Kidney (tissue), 14 donors: ENCODE measurements around the gene FAM174A. TPM values are rescaled to one million over a fixed set of nuclear protein-coding genes. Genes with fewer than 3 reads are reported as not detected.

Experiments used
- DNase-seq, 5 donors: peaks; one replicate each; pipeline ENCODE4 v3.0.0-alpha.2; 2013 to 2020
- FAIRE-seq: peaks from 2 replicates; lab custom pipeline; 2012; peaks lifted over from hg19 to GRCh38; lab: Jason Lieb, UNC
- H3K27ac ChIP-seq, 2 donors: one replicate each; pipeline ENCODE4 v1.7.0; 2013; ENCODE audit warnings: low read depth in 2 of 2, low read length in 2 of 2, inconsistent platforms in 1 of 2
- H3K27me3 ChIP-seq: one replicate; pipeline ENCODE4 v1.7.1; 2013; ENCODE audit warnings: low read length, inconsistent platforms; ENCODE audit not compliant: control insufficient read depth, insufficient read depth
- H3K36me3 ChIP-seq, 3 donors: one replicate each; pipeline versions ENCODE4 v1.7.0 to v1.7.1; 2013; ENCODE audit warnings: low read length in 3 of 3, control low read depth in 1 of 3, inconsistent platforms in 1 of 3; ENCODE audit not compliant: insufficient read depth in 3 of 3, control insufficient read depth in 2 of 3
- H3K4me1 ChIP-seq, 3 donors: one replicate each; pipeline versions ENCODE4 v1.7.0 to v1.7.1; 2013; ENCODE audit warnings: low read length in 3 of 3, inconsistent platforms in 1 of 3, low read depth in 1 of 3; ENCODE audit not compliant: control insufficient read depth in 2 of 3, insufficient read depth in 2 of 3
- H3K4me3 ChIP-seq, 3 donors: one replicate each; pipeline versions ENCODE4 v1.7.0 to v1.8.1; 2013; ENCODE audit warnings: low read length in 3 of 3, control low read depth in 1 of 3, inconsistent platforms in 1 of 3
- H3K9ac ChIP-seq, 3 donors: one replicate each; pipeline versions ENCODE4 v1.7.0 to v1.7.1; 2013; ENCODE audit warnings: low read length in 3 of 3, control low read depth in 1 of 3, inconsistent platforms in 1 of 3
- H3K9me3 ChIP-seq, 3 donors: one replicate each; pipeline versions ENCODE4 v1.7.0 to v1.7.1; 2013; ENCODE audit warnings: low read length in 3 of 3, control low read depth in 1 of 3, inconsistent platforms in 1 of 3; ENCODE audit not compliant: control insufficient read depth in 2 of 3, insufficient read depth in 1 of 3
- CTCF ChIP-seq: IDR thresholded peaks from 3 replicates; pipeline ENCODE4 v1.5.1; 2012; ENCODE audit warnings: mild to moderate bottlenecking, moderate library complexity, borderline replicate concordance; ENCODE audit not compliant: insufficient read depth; ENCODE audit errors: extremely low read depth
- intact Hi-C: fragments of 100-400 bp; cut with DNase I; formaldehyde crosslinking; loops from one replicate; pipeline ENCODE4 v1.11.1; 2022
- polyA plus RNA-seq: library from polyadenylated mRNA; stranded (reverse); fragments of 350-450 nt; fragmentation: Illumina TruSeq; extraction: RNeasy Lipid Tissue Mini Kit (QIAGEN cat#74804); gene quantifications from one replicate; pipeline ENCODE4 v1.2.3, GENCODE V29; 2014; ENCODE audit warnings: low read depth, low replicate concordance; ENCODE audit not compliant: insufficient read depth
- total RNA-seq: library from RNA; stranded (reverse); fragmentation: NEBNext Ultra II Directional; extraction: Animal tissue kit (Norgen Biotek cat#: 25700); gene quantifications from one replicate; pipeline ENCODE4 v1.2.1, GENCODE V29; 2021
- donor health status: control.
- donor health status: control.
- donor health status: control.
- donor health status: control.
- donor health status: control.
- donor health status: DM: yes; HTN: yes; CAD: no.
- donor health status: Normal renal cell carcinoma (clear cell type).

FAM174A gene
- total and polyA plus RNA-seq, 2 donors from 2014 or later = 21.1 to 29.5 TPM

GRCh38 chr5:100575815-100576214 is 40.6 kb downstream of the FAM174A start:
- no peaks in the 10 kb centered on the region for H3K4me1 ChIP-seq
- no peaks in the 10 kb centered on the region for H3K9me3 ChIP-seq
- TF ChIP-seq CTCF = no peak
- H3K36me3 ChIP-seq = no peaks in the 10 kb centered on the region
- H3K4me3 ChIP-seq = no peak overlapping the region
- no peak for FAIRE-seq
- intact Hi-C loops = no loop called here
- no peak overlapping the region for H3K9ac ChIP-seq
- no peaks in the 10 kb centered on the region for H3K27me3 ChIP-seq
- peak in 1 of 5 donors; percentile 14 for DNase-seq
- H3K27ac ChIP-seq = no peak overlapping the region

DNA sequence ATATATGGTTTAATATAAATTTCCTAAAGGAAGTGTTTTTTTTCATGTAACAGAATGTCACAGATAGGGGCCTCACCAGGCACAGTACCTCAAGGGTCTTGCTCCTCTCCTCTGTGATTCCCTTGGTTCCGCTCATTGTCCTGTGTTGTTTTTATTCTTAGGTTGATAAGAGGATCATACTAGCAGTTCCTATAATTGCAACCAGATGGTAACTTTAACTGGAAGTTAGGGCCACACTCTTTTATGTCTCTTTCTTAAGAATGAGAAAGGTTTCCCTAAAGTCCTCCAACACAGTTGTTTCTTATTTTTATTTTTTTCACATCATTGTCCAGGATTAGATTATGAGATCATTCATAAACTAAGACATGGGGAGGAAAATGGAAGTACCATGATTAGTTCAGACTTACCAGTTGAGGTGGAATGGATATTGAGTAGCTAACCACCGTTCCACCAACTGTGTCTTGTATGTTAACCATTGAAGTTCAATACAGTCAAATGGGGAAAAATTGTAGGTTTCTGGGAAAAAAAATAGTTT is 41.1 kb downstream of the FAM174A start:
- no peaks in the 10 kb centered on the region for H3K4me1 ChIP-seq
- H3K36me3 ChIP-seq = no peaks in the 10 kb centered on the region
- H3K27ac ChIP-seq = no peak overlapping the region
- H3K4me3 ChIP-seq = no peak overlapping the region
- DNase-seq (peak in 1 of 5 donors; percentile 1), FAIRE-seq (no peak)
- no peaks in the 10 kb centered on the region for H3K9me3 ChIP-seq
- no peak for TF ChIP-seq CTCF
- H3K9ac ChIP-seq = no peak overlapping the region
- intact Hi-C loops = no loop called here
- no peaks in the 10 kb centered on the region for H3K27me3 ChIP-seq

DNA sequence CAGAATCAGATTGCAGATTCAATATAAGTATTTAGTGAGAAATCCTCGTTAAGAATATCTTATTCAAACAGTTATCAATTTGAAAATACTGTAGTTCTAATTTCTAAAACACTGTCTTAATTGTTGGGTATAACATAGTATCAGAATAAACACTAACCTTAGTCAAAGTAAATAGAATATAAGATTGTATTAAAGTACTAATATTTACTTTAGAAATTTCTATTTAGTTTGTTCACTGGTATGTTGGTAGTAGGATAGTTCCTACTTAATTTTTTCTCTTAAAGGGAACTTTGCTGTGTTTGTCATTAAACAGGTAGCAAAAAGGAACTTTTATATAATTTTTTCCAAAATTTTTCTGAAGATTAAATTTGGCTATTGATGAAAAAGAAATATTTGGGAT is 42.3 kb downstream of the FAM174A start:
- intact Hi-C loops = no loop called here

More for the DNA sequence above, 42.3 kb downstream of the FAM174A start:
- no peak for TF ChIP-seq CTCF
- DNase-seq (no peak), FAIRE-seq (no peak)
- Histone ChIP-seq H3K36me3 (no peaks in the 10 kb centered on the region), H3K9me3 (no peaks in the 10 kb centered on the region), H3K9ac (no peak overlapping the region), H3K27ac (no peak overlapping the region), H3K4me1 (no peaks in the 10 kb centered on the region), H3K4me3 (no peak overlapping the region), H3K27me3 (no peaks in the 10 kb centered on the region)
